IMR-90 (cell line): ENCODE results near the gene DARS1. TPM values are rescaled to one million over a fixed set of nuclear protein-coding genes. Genes with fewer than 3 reads are reported as not detected.

ENCODE experiments used
- ATAC-seq: fragments of 200-7000 bp; cut with Tn5 transposase; 2 replicates; pipeline ENCODE4 v1.9.1; 2020; ENCODE audit warnings: low read depth, mild to moderate bottlenecking, moderate library complexity
- BruUV-seq: library from RNA; stranded (reverse); fragments of 400-500 nt; replicated peaks from 2 replicates; lab custom pipeline; 2021; lab: Mats Ljungman, UMichigan
- CTCF ChIA-PET: fragments of 300-600 bp; formaldehyde crosslinking; extraction: SDS; loops from one replicate; lab custom pipeline; 2021; ENCODE audit warnings: antibody characterized with exemption; lab: Yijun Ruan, JAX
- POLR2A ChIA-PET: fragments of 300-600 bp; sonication (Branson Sonifier 250); formaldehyde crosslinking; loops from one replicate; lab custom pipeline; 2022; ENCODE audit warnings: antibody characterized with exemption; ENCODE audit not compliant: unreplicated experiment; lab: Charles Lee
- DNase-seq: peaks from one replicate; pipeline ENCODE4 v3.0.0; 2013
- H2AFZ ChIP-seq: replicated peaks from 2 replicates; pipeline ENCODE3; 2013; ENCODE audit warnings: low read length, mild to moderate bottlenecking; ENCODE audit not compliant: poor library complexity
- H2AK5ac ChIP-seq: 2 replicates; pipeline ENCODE4 v1.6.1; 2013; ENCODE audit warnings: low read depth, low read length, inconsistent platforms
- H2AK9ac ChIP-seq: replicated peaks from 2 replicates; pipeline ENCODE3; 2013; ENCODE audit warnings: mild to moderate bottlenecking, low read depth, low read length, moderate library complexity; ENCODE audit not compliant: poor library complexity
- H2BK120ac ChIP-seq: 2 replicates; pipeline ENCODE4 v1.6.1; 2013; ENCODE audit warnings: low read depth, low read length, inconsistent platforms
- H2BK15ac ChIP-seq: 3 replicates; pipeline ENCODE4 v1.6.1; 2013; ENCODE audit warnings: low read depth, low read length, inconsistent platforms
- H2BK20ac ChIP-seq: 2 replicates; pipeline ENCODE4 v1.6.1; 2013; ENCODE audit warnings: low read depth, mild to moderate bottlenecking, inconsistent platforms, low read length, moderate library complexity
- H2BK5ac ChIP-seq: 2 replicates; pipeline ENCODE4 v1.6.1; 2013; ENCODE audit warnings: mild to moderate bottlenecking, low read depth, low read length, inconsistent platforms; ENCODE audit not compliant: poor library complexity, severe bottlenecking
- H3K14ac ChIP-seq: replicated peaks from 2 replicates; pipeline ENCODE4 v1.6.1; 2013; ENCODE audit warnings: low read depth, low read length, inconsistent platforms
- H3K18ac ChIP-seq: 2 replicates; pipeline ENCODE4 v1.6.1; 2013; ENCODE audit warnings: low read depth, low read length, control low read depth
- H3K23ac ChIP-seq: 2 replicates; pipeline ENCODE4 v1.6.1; 2013; ENCODE audit warnings: low read depth, low read length, inconsistent platforms
- H3K27ac ChIP-seq: 2 replicates; pipeline ENCODE4 v1.5.1; 2013; ENCODE audit warnings: mild to moderate bottlenecking, control low read depth, low read length; ENCODE audit not compliant: insufficient read depth
- H3K27me3 ChIP-seq: 2 replicates; pipeline ENCODE4 v1.6.1; 2013; ENCODE audit warnings: low read length; ENCODE audit not compliant: control insufficient read depth, insufficient read depth
- H3K36me3 ChIP-seq: 2 replicates; pipeline ENCODE4 v1.6.1; 2013; ENCODE audit warnings: low read length, mixed read lengths; ENCODE audit not compliant: control insufficient read depth, insufficient read depth
- H3K4ac ChIP-seq: 2 replicates; pipeline ENCODE4 v1.6.1; 2013; ENCODE audit warnings: low read depth, low read length, inconsistent platforms
- H3K4me1 ChIP-seq: 2 replicates; pipeline ENCODE4 v1.6.1; 2013; ENCODE audit warnings: low read length, mixed read lengths; ENCODE audit not compliant: control insufficient read depth, insufficient read depth
- H3K4me2 ChIP-seq: 2 replicates; pipeline ENCODE4 v1.6.1; 2013; ENCODE audit warnings: low read depth, mild to moderate bottlenecking, control low read depth, low read length, moderate library complexity
- H3K4me3 ChIP-seq: 2 replicates; pipeline ENCODE4 v1.5.1; 2013; ENCODE audit warnings: low read depth, mild to moderate bottlenecking, control low read depth, low read length, moderate library complexity; ENCODE audit not compliant: insufficient read depth
- H3K56ac ChIP-seq: 2 replicates; pipeline ENCODE4 v1.6.1; 2013; ENCODE audit warnings: low read length, inconsistent platforms; ENCODE audit not compliant: insufficient read depth; ENCODE audit errors: extremely low read depth
- H3K79me1 ChIP-seq, 2 experiments: 2 replicates each; pipeline ENCODE4 v1.6.1; 2013; ENCODE audit warnings: low read length in 2 of 2, inconsistent platforms in 1 of 2, low read depth in 1 of 2
- H3K9ac ChIP-seq: 2 replicates; pipeline ENCODE4 v1.6.1; 2013; ENCODE audit warnings: low read depth, low read length, control low read depth
- H3K9me1 ChIP-seq: 2 replicates; pipeline ENCODE4 v1.6.1; 2013; ENCODE audit warnings: low read length, inconsistent platforms; ENCODE audit not compliant: insufficient read depth
- H3K9me3 ChIP-seq: 2 replicates; pipeline ENCODE4 v1.6.1; 2013; ENCODE audit warnings: low read length; ENCODE audit not compliant: control insufficient read depth, insufficient read depth
- H4K20me1 ChIP-seq: 2 replicates; pipeline ENCODE4 v1.6.1; 2013; ENCODE audit warnings: low read length, inconsistent platforms; ENCODE audit not compliant: insufficient read depth
- H4K5ac ChIP-seq: 2 replicates; pipeline ENCODE4 v1.6.1; 2013; ENCODE audit warnings: mild to moderate bottlenecking, low read depth, low read length, control low read depth
- H4K8ac ChIP-seq, 2 experiments: 2 replicates each; pipeline ENCODE4 v1.6.1; 2013; ENCODE audit warnings: low read depth in 2 of 2, low read length in 2 of 2, control low read depth in 1 of 2, inconsistent platforms in 1 of 2
- H4K91ac ChIP-seq: 2 replicates; pipeline ENCODE4 v1.6.1; 2013; ENCODE audit warnings: low read depth, low read length, inconsistent platforms; ENCODE audit not compliant: insufficient read depth
- BHLHE40 ChIP-seq: fragments of 150-350 bp; IDR thresholded peaks from 2 replicates; pipeline ENCODE4 v1.6.1; 2016; ENCODE audit warnings: mild to moderate bottlenecking, low read depth, low read length
- CEBPB ChIP-seq: IDR thresholded peaks from 2 replicates; pipeline ENCODE4 v1.6.1; 2012; ENCODE audit warnings: low read depth, low read length, improper control_type of control experiment
- CHD1 ChIP-seq: IDR thresholded peaks from 2 replicates; pipeline ENCODE4 v1.6.1; 2012; ENCODE audit warnings: low read depth, low read length, improper control_type of control experiment
- FOS ChIP-seq: fragments of 150-350 bp; IDR thresholded peaks from 2 replicates; pipeline ENCODE4 v1.6.1; 2016; ENCODE audit warnings: low read depth, low read length
- MAFK ChIP-seq: IDR thresholded peaks from 2 replicates; pipeline ENCODE4 v1.6.1; 2012; ENCODE audit warnings: low read depth, low read length, improper control_type of control experiment
- MAZ ChIP-seq: IDR thresholded peaks from 2 replicates; pipeline ENCODE4 v1.6.1; 2012; ENCODE audit warnings: low read depth, mild to moderate bottlenecking, low read length, improper control_type of control experiment, moderate library complexity, borderline replicate concordance
- MXI1 ChIP-seq: IDR thresholded peaks from 2 replicates; pipeline ENCODE4 v1.6.1; 2012; ENCODE audit warnings: low read depth, mild to moderate bottlenecking, low read length, moderate library complexity, borderline replicate concordance
- NFE2L2 ChIP-seq: fragments of 150-350 bp; IDR thresholded peaks from 2 replicates; pipeline ENCODE4 v1.6.1; 2016; ENCODE audit warnings: low read depth, mild to moderate bottlenecking, low read length
- POLR2A ChIP-seq: IDR thresholded peaks from 2 replicates; pipeline ENCODE4 v1.6.1; 2012; ENCODE audit warnings: mild to moderate bottlenecking, low read depth, low read length
- RAD21 ChIP-seq: IDR thresholded peaks from 2 replicates; pipeline ENCODE4 v1.6.1; 2012; ENCODE audit warnings: low read length, improper control_type of control experiment
- RCOR1 ChIP-seq: IDR thresholded peaks from 2 replicates; pipeline ENCODE4 v1.6.1; 2012; ENCODE audit warnings: mild to moderate bottlenecking, low read length, improper control_type of control experiment; ENCODE audit not compliant: insufficient replicate concordance
- RFX5 ChIP-seq: IDR thresholded peaks from 2 replicates; pipeline ENCODE4 v1.8.0; 2012; ENCODE audit warnings: low read depth, mild to moderate bottlenecking, low read length, moderate library complexity
- SMC3 ChIP-seq: fragments of 150-350 bp; IDR thresholded peaks from 2 replicates; pipeline ENCODE4 v1.6.1; 2016; ENCODE audit warnings: low read depth, mild to moderate bottlenecking, antibody characterized with exemption, low read length, moderate library complexity
- dilution Hi-C: fragments of 300-500 bp; cut with HindIII; formaldehyde crosslinking; loops from one replicate; pipeline ENCODE4 v1.14.3; 2018; ENCODE audit warnings: low sequenced_read_pairs; ENCODE audit not compliant: unreplicated experiment
- in situ Hi-C: fragments of 300-500 bp; cut with MboI; formaldehyde crosslinking; loops from 3 replicates; pipeline ENCODE4 v1.14.3; 2019; ENCODE audit warnings: low sequenced_read_pairs, inconsistent platforms, mixed read lengths
- intact Hi-C: fragments of 100-400 bp; cut with micrococcal nuclease; formaldehyde crosslinking; loops from 2 replicates; pipeline ENCODE4 v1.10.0; 2022
- polyA plus RNA-seq, 3 experiments: library from polyadenylated mRNA; depleted of rRNA; stranded (reverse); fragments of >200 nt; gene quantifications; 2 replicates each; pipeline ENCODE4 v1.2.3, GENCODE V29; 2012; ENCODE audit warnings: low replicate concordance in 1 of 3
- total RNA-seq: library from RNA; depleted of rRNA; stranded (reverse); fragments of >200 nt; gene quantifications from 2 replicates; pipeline ENCODE4 v1.2.3, GENCODE V29; 2012
- TF ChIP-seq, protein P1 (sequence below): fragments of 150-350 bp; IDR thresholded peaks from 2 replicates; pipeline ENCODE4 v1.6.1; 2016; ENCODE audit warnings: low read depth, mild to moderate bottlenecking, low read length, moderate library complexity, borderline replicate concordance
- TF ChIP-seq, protein P2 (sequence below): conservative IDR thresholded peaks from 2 replicates; pipeline ENCODE4 v1.5.1; 2012; ENCODE audit warnings: mild to moderate bottlenecking, low read depth, low read length, improper control_type of control experiment
- TF ChIP-seq, protein P3 (sequence below): fragments of 150-350 bp; IDR thresholded peaks from 2 replicates; pipeline ENCODE4 v1.6.1; 2017; ENCODE audit warnings: mild to moderate bottlenecking, antibody characterized with exemption, low read length, low read depth

DARS1 gene
- total and polyA plus RNA-seq, 2 of the 4 experiments (the other 2 are of a cell fraction) = 56.5 to 66.5 TPM

DNA sequence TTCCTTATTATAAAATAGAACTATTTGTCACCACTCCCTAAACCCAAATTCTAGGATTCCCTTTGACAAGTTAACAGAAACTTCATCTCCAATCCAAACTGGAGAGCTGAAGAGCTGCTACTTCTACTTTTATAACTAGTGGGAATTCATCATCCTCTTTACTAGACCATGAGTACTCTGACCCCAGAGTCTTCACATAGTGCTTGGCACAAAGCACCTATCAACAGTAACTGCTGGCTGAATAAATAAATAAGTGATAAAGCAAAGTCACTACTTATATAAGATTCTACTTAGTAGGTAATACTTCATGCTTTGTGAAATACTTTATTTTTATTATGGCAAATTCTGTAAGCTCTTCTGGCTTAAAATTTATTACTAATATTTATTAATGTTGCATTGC is 49.5 kb downstream of the DARS1 start:
- H3K27ac ChIP-seq = no peak overlapping the region
- peaks cover 9% of the 10 kb centered on the region for H3K36me3 ChIP-seq
- H4K5ac ChIP-seq = no peak overlapping the region
- POLR2A ChIA-PET = no interaction called here
- dilution Hi-C loops = no loop called here
- H3K79me1 ChIP-seq = peaks cover 2 to 8% of the 10 kb centered on the region in 2 experiments; a peak in 3 of 4 replicates
- H3K4ac ChIP-seq = no peak overlapping the region
- in situ Hi-C loops = no loop called here
- ATAC-seq (no peak), DNase-seq (no peak)
- H2BK15ac ChIP-seq = no peak overlapping the region
- H4K8ac ChIP-seq = no peak overlapping the region
- intact Hi-C loops = no loop called here
- no peak overlapping the region for H3K56ac ChIP-seq
- TF ChIP-seq SMC3 (no peak), NFE2L2 (no peak), RCOR1 (no peak), CHD1 (no peak), BHLHE40 (no peak), RFX5 (no peak), RAD21 (no peak), POLR2A (no peak), MXI1 (no peak), FOS (no peak), CEBPB (no peak), MAZ (no peak), MAFK (no peak)
- TF ChIP-seq, protein P1, sequence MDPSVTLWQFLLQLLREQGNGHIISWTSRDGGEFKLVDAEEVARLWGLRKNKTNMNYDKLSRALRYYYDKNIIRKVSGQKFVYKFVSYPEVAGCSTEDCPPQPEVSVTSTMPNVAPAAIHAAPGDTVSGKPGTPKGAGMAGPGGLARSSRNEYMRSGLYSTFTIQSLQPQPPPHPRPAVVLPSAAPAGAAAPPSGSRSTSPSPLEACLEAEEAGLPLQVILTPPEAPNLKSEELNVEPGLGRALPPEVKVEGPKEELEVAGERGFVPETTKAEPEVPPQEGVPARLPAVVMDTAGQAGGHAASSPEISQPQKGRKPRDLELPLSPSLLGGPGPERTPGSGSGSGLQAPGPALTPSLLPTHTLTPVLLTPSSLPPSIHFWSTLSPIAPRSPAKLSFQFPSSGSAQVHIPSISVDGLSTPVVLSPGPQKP = no peak
- TF ChIP-seq, protein P2, sequence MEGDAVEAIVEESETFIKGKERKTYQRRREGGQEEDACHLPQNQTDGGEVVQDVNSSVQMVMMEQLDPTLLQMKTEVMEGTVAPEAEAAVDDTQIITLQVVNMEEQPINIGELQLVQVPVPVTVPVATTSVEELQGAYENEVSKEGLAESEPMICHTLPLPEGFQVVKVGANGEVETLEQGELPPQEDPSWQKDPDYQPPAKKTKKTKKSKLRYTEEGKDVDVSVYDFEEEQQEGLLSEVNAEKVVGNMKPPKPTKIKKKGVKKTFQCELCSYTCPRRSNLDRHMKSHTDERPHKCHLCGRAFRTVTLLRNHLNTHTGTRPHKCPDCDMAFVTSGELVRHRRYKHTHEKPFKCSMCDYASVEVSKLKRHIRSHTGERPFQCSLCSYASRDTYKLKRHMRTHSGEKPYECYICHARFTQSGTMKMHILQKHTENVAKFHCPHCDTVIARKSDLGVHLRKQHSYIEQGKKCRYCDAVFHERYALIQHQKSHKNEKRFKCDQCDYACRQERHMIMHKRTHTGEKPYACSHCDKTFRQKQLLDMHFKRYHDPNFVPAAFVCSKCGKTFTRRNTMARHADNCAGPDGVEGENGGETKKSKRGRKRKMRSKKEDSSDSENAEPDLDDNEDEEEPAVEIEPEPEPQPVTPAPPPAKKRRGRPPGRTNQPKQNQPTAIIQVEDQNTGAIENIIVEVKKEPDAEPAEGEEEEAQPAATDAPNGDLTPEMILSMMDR = no peak
- TF ChIP-seq, protein P3, sequence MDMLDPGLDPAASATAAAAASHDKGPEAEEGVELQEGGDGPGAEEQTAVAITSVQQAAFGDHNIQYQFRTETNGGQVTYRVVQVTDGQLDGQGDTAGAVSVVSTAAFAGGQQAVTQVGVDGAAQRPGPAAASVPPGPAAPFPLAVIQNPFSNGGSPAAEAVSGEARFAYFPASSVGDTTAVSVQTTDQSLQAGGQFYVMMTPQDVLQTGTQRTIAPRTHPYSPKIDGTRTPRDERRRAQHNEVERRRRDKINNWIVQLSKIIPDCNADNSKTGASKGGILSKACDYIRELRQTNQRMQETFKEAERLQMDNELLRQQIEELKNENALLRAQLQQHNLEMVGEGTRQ = no peak
- H2AK9ac ChIP-seq = no peak overlapping the region
- H4K20me1 ChIP-seq = no peaks in the 10 kb centered on the region
- no peak overlapping the region for H4K91ac ChIP-seq
- H2BK5ac ChIP-seq = no peak overlapping the region
- H2AK5ac ChIP-seq = no peak overlapping the region
- no peak overlapping the region for H3K4me2 ChIP-seq
- H3K23ac ChIP-seq = no peak overlapping the region
- H3K27me3 ChIP-seq = no peaks in the 10 kb centered on the region
- CTCF ChIA-PET = interaction anchor here (0.6 kb wide), 1 partner anchor 86 kb away, joined by 3 read pairs; no protein-coding TSS in a partner anchor
- H3K9me3 ChIP-seq = no peaks in the 10 kb centered on the region
- H2BK120ac ChIP-seq = no peak overlapping the region
- no peaks in the 10 kb centered on the region for H3K4me1 ChIP-seq
- no peak overlapping the region for H2AFZ ChIP-seq
- no peak overlapping the region for H3K18ac ChIP-seq
- H2BK20ac ChIP-seq = no peak overlapping the region
- no peaks in the 10 kb centered on the region for H3K9me1 ChIP-seq
- no TSS peak for BruUV-seq
- H3K14ac ChIP-seq = no peak overlapping the region
- no peak overlapping the region for H3K9ac ChIP-seq
- no peak overlapping the region for H3K4me3 ChIP-seq
